Right ventricle myocardium inferior (tissue), 1 donor: Measurements from ENCODE around the gene SMIM12. TPM values are rescaled to one million over a fixed set of nuclear protein-coding genes. Genes with fewer than 3 reads are reported as not detected.

Source experiments
- ATAC-seq: fragments of 200-7000 bp; cut with Tn5 transposase; one replicate; pipeline ENCODE4 v1.9.1; 2020; ENCODE audit warnings: mild to moderate bottlenecking, moderate library complexity
- DNase-seq: peaks from one replicate; pipeline ENCODE4 v3.0.0; 2021; ENCODE audit errors: missing footprints
- intact Hi-C: fragments of 100-400 bp; cut with DNase I; formaldehyde crosslinking; loops from one replicate; pipeline ENCODE4 v1.11.0; 2022
- long read RNA-seq: library from polyadenylated mRNA; unstranded; transcript quantifications from one replicate; pipeline ENCODE4 v2.0.0, GENCODE V29; 2021
- total RNA-seq: library from RNA; stranded (reverse); fragmentation: NEBNext Ultra II Directional; extraction: Animal tissue kit (Norgen Biotek cat#: 25700); gene quantifications from one replicate; pipeline ENCODE4 v1.2.1, GENCODE V29; 2021
- donor health status: DM: no; HTN: yes; CAD: no; lungs with severe emphysema.

Gene SMIM12, protein sequence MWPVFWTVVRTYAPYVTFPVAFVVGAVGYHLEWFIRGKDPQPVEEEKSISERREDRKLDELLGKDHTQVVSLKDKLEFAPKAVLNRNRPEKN
- 40.6 TPM for total RNA-seq
- long read RNA-seq, transcript SMIM12-206 (2 exons, 3,454 nt), result major isoform, 34 of 38 reads
- long read RNA-seq, partial matches to known transcripts, result 0 of 38 reads
- long read RNA-seq, other reads (novel, unspliced or antisense), result 3 of 38 reads

DNA sequence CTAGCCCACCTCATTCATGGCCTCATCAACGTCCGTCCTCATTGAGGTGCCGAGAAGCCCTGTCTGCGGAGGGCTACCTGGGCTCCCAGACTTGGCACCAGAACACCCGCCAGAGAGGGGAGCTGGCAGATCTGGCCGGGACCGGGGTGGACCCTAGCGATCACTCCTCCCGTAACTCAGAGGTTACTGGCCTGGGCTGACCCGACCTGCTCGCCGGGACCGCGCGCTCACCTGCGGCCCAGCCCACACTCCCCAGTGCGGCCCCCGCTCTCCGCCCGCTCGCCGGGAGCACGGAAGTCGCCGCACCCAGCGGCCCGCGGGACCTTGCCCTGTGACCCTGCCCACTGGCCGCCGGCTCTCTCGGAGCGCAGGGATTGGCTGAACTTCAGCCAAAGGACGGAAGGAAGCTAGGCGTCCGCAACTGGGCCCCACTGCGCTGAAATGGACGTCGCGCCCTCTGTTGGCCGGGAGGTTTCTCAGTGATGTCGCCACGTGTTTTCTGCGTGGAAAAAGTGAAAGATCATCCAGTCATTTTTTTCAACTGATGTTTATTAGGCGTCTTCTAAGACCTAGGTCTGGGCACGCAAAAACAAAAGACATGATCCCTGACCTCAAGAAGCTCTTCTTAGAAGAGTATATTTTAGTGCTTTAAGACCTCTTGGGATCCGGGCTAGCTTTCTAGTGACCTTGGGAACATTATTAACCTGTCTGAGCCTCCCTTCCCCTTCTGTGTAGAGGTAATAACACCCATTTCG is at the start of gene SMIM12:
TSS of gene SMIM12 (minus strand) at position 304 of the 755 bp plus-strand sequence. CDS start 3,772 bp downstream, outside the sequence.
- DNase-seq (peak; percentile 97), ATAC-seq (peak; percentile 99)
- intact Hi-C loops, result loop anchor here (5.0 kb wide), 1 partner anchor 173 kb away; the partner anchor contains the start of gene ZMYM6

DNA sequence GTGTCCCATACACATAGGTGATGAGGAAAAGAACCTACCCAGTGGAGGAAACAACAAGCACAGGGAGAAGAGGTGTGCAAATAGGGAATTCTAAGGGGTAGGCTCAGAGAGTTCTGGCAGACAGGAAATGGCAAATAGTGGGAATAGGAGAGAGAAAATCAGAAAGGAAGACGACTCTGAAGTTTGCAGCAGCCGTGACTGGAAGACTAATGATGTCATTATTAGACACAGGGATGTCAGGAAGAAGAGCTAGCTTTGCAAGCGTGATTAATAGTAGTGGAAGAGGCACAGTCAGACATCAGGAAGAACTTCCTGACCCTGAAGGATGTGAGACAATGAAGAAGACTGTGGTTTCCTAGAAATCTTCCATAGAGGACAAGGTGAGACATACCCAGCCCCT is 48.8 kb upstream of the SMIM12 start:
- ATAC-seq, result no peak
- no peak for DNase-seq
- intact Hi-C loops, result no loop called here

DNA sequence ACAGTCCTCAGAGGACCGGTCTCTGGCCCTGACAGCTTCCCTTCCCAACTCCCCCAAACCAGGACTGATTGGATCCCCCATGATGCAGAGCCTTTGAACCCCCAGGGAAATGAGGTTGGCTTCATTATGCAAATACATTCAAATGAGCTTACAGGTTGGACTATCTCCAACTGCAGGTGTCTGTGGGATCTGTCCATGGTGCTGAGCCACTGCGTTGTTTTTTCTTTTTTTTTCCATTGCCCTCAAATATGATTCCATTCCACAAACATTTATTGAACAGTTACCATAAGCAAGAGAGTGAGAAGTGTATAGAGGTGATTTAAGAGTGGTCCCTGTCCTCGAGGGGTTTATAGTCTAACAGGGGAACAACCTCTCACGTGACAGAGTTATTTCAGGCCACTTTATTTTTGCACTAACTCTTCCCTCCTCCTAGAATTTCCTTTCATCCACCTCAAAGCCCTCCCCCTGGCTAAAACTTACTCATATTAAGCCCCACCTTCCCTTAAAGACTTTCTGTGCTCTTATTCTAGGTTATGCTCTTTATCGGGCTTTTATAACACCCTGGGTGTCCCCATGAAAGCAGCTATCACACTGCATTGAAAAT is 48.0 kb upstream of the SMIM12 start:
- DNase-seq, result no peak
- no peak for ATAC-seq
- intact Hi-C loops, result no loop called here

DNA sequence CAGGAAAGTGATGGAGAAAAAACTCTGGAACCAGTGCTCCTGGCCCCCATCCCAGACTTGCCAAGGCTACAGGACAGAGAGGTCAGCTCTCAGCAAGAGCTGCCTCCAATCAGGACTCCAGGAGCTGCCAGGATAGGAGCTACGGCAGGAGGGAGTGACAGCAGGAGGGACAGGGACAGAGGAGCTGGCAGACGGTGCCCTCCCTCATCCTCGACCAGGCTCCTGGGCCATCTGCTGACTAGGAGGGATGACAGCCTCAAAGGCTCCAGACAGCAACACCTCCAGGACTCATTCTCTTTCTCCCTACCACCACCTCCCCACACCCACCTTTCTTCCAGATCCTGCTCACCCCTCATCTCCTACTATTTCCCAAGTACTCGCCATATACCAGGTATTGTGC is 47.2 kb upstream of the SMIM12 start:
- intact Hi-C loops, result no loop called here
- DNase-seq, result no peak
- no peak for ATAC-seq

DNA sequence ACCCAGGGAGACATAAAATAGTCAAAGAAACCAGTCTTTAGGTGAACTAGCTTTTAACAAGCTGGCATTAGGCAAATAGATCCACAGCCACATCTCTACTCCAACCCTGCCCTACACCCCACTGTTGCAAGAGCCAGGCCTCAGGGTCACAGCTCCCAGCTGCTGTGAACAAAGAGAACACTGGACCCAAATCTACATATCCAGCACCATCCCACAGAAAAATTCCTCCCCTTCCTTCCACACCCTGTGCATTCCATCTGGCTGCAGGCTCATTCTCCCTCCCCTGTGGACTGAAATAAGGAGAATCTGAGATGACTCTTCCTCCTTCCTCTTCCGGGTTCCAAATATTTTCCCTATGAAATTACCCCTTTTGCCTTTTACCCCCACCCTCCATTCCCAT is 46.7 kb upstream of the SMIM12 start:
- intact Hi-C loops, result no loop called here
- no peak for ATAC-seq
- no peak for DNase-seq

DNA sequence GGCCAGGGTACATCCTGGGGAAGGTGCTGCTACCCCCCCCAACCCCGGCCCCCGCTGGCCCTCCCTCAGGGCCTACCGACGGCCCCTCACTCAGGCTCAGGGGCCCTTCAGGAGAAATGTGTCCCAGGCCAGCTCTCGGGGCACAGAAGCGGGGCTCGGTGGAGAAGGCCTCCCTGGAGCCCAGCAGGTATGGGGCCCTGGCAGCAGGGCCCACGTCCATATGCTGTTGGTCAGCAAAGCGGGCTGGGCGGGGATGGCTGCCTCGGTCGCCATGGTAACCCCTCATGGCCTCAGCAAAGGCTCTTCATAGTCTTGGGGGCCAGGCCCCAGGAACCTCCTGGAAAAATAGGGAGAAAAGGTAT is 45.5 kb upstream of the SMIM12 start:
- ATAC-seq (no peak), DNase-seq (no peak)
- intact Hi-C loops, result no loop called here

DNA sequence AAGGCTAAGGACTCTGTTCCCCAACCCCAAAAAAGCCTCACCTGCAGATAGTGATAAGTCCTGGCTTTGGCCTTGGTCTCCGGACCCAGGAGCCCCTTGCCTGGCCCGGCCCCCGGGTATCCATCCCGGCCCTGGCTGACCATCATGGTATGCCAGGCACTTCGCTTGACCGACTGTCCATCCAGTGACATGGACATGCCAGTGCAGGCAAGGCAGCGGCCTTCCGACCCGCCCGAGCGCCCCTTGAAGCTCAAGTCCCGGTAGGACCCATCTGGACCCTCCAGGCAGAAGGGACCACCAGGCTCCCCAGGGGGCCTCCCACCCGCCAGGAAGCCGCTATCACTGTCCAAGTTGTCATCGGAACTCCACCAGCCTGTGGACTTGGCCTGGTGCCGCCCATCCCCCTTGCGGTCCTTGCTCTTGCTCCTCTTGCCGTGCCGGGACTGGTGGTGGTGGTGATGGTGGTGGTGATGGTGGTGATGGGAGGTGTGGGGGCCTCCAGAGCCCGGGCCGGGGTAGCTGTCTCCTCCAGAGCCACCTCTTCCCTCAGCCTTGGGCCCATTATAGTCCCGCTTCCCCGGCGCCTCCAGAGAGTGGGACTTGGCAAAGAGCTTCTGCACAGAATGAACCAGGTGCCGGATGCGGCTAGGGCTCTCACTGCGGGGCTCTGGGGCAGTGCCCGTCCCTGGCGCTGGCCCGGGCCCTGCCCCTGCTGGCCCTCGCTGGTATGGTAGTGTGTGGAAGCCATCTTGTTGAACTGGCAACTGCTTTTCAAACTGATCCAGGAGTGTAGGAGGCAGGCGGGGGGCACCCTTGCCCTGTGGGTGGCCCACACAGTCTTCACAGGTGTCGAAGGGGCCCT is 44.9 kb upstream of the SMIM12 start:
- intact Hi-C loops, result no loop called here
- DNase-seq, result no peak
- no peak for ATAC-seq

DNA sequence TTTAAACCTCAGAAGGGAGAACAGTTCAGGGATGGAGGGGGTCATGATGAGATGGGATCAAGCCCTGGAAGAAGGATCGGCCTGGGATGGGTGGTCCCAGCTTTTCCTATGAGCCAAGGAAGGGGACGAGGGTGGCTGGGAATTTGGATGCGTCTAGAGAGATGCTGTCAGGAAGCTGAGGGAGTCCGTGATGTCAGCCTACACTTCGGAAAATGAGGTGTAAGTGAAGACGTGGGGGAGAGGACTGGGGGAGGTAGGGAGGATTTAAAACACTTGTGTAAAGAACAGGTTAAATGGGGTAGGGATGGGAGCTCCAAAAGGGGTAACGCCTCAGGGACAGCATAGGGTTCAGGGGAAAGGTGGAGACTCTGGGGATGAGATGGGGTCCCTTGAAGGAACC is 42.4 kb upstream of the SMIM12 start:
- intact Hi-C loops, result no loop called here
- ATAC-seq (no peak), DNase-seq (no peak)

DNA sequence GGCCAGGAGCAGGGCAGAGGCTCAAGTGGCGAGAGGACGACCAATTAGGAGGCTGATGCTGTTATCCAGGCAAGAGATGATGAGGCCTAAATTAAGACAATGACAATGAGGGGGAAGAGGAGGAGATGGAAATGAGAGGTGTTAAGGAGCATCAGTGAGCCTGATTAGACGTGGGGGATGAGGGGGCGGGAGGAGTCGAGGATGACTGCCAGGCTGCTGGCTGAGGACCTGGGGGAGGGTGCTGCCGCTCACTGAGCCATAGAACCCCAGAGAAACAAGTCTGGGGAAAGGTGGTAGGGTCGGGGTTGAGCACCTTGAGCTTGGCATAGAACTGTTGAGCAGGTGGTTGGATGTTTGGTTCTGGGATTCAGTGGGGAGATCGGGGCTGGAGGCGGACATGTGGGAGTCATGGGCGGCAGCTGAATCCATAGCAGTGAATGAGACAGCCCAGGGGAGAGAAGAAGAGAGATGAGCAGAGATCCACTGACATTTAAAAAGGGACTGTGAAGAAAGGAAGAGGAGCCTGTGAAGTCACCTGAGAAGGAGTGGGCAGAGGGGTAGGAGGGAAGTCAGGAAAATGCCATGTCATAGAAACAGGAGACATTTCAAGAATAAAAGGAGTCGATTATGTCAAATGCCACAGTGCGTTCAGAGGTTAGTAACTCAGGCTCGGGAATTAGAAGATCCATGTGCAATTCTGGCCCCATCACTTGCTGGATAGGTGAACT is 41.4 kb upstream of the SMIM12 start:
- ATAC-seq (no peak), DNase-seq (no peak)
- intact Hi-C loops, result no loop called here

DNA sequence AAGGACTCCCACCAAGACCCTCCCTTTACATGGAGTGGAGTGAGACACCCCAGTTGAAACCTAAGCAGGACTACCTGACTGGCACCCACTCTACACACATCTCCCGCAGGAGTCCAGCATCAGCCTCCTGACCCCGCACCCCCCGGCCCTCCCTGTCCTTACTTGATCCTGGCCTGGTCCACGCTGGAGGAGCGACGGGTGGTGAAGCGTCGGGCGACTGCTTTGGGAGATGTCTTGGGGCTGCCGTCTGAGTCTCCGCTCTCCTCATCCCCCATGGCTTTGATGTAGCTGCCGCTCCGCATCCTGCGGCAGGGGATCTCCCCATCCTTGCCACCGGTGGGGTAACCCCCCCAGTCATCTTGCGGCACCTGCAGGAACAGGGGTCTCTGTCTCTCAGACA is 40.4 kb upstream of the SMIM12 start:
- DNase-seq (no peak), ATAC-seq (no peak)
- intact Hi-C loops, result no loop called here

DNA sequence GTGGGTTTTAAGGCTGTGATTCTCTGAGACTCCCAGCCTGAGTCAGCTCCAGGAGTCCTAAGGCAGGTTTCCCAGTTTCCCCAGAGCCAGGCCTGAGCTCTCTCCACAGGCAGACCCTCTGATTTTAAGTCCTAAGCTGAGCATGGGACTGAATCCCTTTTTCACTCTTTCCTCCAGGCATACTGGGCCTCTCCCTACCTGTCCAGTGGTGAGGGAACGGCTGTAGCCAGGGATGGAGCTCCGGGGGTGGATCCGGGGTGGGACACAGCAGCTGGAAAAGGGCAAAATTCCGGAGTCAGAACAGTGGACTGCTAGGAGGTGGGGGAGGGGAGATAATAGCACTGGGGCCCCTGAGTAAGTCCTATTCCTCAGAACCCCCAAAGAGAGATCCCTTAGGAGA is 39.9 kb upstream of the SMIM12 start:
- intact Hi-C loops, result no loop called here
- DNase-seq (no peak), ATAC-seq (no peak)

DNA sequence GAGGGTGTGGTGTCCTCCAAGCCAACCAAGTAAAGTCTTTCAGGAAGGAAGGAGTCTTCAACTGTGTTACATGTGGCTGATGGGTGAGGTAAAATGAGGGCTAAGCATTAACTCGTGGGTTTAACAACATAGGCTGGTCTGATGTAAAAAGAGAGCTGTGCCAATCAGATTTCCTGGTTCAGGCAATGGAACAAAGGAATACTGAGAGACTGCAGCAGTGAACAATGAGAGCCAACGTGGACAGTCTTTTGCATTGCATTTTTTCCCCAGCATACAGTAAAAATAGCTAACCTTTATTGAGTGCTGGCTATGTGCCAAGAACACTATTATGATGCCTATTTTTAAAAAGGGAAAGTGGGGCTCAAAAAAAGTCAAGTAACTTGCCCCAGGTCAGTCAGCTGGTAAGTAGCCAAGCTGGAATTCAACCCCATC is 38.8 kb upstream of the SMIM12 start:
- DNase-seq (no peak), ATAC-seq (no peak)
- intact Hi-C loops, result no loop called here

DNA sequence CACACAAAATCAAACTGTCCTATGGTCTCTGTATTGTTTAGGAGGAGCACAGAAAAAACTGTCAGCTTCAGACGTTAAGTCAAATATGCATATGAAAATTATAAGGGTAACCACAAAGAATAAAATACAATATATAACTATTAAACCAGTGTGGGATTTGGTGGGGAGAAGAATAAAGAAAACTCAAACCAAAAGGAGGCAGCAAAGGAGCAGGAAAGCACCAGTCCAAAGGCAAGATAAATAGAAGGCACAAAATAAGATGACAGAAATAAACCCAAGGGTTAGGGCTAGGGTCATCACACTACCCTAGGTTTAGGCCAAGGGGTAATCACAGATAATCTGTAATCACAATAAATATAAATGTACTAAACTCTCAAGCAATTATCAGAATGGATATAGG is 37.1 kb upstream of the SMIM12 start:
- intact Hi-C loops, result no loop called here
- no peak for ATAC-seq
- no peak for DNase-seq

DNA sequence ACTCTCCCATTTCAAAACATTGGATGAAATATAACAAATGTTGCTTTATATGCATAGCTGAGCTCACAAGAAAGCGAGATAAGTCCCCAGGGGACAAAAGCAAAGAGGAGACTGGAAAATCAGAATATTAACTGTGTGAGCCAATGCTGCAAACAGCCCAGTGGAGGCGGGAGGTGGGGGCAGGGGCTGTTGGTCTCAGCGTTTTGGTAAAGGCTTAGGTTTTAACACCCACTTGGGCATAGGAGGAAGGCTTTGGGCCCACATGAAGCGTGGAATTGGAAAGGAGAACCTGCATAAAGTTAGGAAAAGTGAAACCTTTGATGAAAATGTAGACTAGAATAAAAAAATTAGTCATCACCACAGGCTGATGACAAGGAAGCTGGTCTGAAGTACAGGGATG is 30.2 kb upstream of the SMIM12 start:
- intact Hi-C loops, result no loop called here
- DNase-seq (no peak), ATAC-seq (no peak)

DNA sequence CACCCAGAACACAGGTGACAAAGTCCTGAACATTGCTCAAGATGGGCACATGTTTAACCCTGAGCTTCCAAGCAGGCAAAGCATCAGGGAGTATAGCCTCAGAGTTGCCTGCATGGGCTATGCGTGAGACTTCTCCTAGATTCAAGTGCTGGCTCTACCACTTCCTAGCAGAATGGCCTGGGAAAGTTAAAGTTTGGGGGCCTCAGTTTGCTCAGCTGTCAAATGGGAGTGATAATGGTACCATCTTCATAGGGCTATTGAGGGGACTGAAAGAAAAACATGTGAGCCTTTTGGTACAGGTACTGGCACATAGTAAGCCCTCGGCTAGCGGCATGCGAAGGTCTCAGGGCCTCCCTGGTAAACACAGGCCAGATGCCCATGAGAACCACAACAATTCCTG is 28.0 kb upstream of the SMIM12 start:
- DNase-seq (no peak), ATAC-seq (no peak)
- intact Hi-C loops, result no loop called here

DNA sequence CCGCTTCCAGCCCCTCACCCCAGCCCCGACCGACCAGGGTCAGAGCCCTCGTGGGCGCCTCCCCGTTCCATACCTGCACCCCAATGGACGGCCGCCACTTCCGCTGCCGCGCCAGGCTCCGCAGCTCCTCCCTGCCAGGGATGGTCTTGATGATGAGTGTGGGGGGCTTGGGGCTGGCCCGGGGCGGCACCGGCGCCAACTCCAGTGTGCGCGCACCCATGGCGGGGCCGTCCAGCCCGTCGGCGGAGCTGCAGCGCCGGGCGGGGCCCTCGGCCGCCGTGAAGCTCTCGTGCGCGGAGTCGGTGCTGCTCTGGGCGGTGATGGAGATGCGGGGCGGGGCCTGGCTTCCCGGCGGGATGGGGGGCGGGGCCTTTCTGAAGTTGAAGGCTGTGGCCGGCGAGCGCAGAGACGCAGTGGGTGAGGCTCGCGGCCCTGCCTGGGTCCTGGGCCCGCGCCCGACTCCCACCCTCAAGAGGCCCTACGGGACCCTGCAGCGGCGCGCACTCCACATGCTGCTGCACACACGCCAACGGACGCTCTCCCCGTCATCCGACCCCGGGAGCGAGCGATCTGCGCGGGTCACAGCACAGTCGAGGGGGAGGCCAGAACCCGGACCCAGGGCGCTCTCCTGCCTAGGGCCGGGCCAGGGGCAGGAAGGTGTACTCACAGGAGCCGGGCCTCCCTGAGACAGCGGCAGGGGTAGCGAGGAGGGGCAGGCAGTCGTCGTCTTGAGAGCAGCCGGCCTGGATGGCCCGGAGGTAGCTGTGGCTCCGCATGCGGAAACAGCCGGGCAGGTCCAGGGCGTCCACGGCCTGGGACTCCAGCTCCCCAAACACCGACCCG is 26.1 kb upstream of the SMIM12 start:
- intact Hi-C loops, result no loop called here
- DNase-seq (no peak), ATAC-seq (peak; percentile 73)

DNA sequence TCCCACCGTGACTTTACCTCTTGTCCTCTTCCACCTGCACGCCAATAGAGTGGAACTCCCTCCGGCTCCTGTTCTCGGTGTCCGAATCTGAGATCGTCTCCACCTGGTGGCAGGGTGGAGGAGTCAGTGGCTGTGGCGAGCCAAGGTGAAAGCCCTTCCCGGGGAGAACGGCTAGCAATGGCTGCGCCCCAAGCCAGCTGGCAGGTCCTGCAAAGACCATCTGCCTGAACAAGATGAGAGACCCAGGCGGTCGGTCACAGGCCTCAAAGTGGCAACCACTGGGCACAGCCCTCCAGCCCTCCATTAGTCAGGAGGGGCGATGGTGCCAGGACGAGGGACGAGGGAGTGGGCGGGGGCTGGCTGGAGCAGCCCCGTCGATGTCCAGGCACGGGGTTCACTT is 25.4 kb upstream of the SMIM12 start:
- DNase-seq, result no peak
- intact Hi-C loops, result no loop called here
- ATAC-seq, result no peak

DNA sequence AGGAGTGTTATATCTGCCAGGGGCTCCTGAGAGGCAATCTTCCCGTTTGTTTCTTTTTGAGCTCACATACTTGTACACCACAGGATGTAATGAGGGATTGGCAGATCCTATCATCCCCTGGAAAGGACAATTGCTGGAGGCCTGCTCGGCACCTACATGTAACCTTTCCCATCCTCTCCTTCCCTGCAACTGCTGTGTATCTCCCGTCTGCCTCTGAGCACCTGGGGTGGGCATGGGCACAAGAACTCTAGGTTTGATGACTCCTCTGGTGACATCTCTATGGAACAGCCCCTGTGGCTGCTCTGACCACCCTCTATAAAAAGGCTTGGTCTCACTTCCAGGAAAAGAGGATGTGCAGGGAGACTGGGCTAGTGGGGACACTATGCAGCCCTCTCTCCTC is 25.0 kb upstream of the SMIM12 start:
- no peak for ATAC-seq
- no peak for DNase-seq
- intact Hi-C loops, result no loop called here
